ENCODE data around the gene PCDHGA4. TPM values are rescaled to one million over a fixed set of nuclear protein-coding genes. Genes with fewer than 3 reads are reported as not detected.

The PCDHGA4 gene
- polyA plus RNA-seq, 3 donors = 0.34 to 0.98 (median 0.82) TPM

DNA sequence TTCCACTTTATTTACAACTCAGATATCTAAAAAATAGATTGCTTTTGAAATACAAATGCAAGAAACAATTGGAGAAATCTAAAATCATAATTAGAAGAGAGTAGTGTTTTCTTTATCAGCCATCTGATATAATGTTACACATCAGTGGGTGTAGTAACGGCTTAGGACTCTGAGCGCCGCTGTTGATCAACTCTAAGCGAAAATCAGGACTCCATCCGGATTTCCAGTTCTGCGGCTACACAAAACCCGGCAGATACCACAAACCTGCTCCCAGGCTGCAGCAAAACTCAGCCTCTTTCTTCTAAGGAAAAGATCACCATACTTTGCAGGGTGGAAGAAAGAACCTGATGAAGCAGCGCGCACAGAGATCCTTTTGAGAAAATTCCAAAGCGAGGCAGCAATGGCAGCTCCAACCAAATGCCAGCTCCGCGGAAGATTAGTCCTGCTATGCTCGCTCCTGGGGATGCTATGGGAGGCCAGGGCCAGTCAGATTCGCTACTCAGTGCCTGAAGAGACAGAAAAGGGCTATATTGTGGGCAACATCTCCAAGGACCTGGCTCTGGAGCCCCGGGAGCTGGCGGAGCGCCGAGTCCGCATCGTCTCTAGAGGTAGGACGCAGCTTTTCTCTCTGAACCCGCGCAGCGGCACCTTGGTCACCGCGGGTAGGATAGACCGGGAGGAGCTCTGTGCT is 47.9 kb downstream of the PCDHGA4 start, which contains the start of gene PCDHGA9:
TSS of gene PCDHGA9 (plus strand) at position 226 of the 691 bp plus-strand sequence. CDS start at position 401, 175 bp downstream.
- H3K27ac ChIP-seq (ENCODE audit: low read depth, low read length) = no peak within 1 kb of the TSS
- WGBS, 3 donors = 14 to 16% (median 15%) methylated on average over 27 of the region's 27 CpGs

DNA sequence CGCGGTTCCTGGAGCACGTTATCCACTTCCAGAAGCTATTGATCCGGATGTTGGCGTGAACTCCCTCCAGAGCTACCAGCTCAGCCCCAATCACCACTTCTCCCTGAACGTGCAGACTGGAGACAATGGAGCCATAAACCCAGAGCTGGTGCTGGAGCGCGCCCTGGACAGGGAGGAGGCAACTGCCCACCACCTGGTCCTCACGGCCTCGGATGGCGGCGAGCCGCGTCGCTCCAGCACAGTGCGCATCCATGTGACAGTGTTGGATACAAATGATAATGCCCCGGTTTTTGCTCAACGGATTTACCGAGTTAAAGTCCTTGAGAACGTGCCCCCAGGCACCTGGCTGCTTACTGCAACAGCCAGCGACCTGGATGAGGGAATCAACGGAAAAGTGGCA is 48.6 kb downstream of the PCDHGA4 start:
- WGBS, 3 donors = 18 to 33% (median 23%) methylated on average over 22 of the region's 22 CpGs
- no peak overlapping the region for H3K27ac ChIP-seq (ENCODE audit: low read depth, low read length)

Other genes with a start within 250 kb of the PCDHGA4 start
- 1 to 10 TPM in 2 of 3 donors, under 1 TPM in 1; 0.90 to 2.9 (median 1.9) TPM for gene PCDHB4, start 233.2 kb upstream of the PCDHGA4 start, polyA plus RNA-seq
- gene PCDHB5, start 219.8 kb upstream of the PCDHGA4 start, polyA plus RNA-seq = 1 to 10 TPM; 1.3 to 5.8 (median 1.6) TPM
- gene PCDHB6, start 205.0 kb upstream of the PCDHGA4 start, polyA plus RNA-seq = under 1 TPM in 2 of 3 donors, not detected in 1; 0.33 to 0.46 TPM
- gene PCDHB7, start 182.4 kb upstream of the PCDHGA4 start, polyA plus RNA-seq = 1 to 10 TPM in 1 of 3 donors, under 1 TPM in 2; 0.20 to 1.5 (median 0.79) TPM
- 1 to 10 TPM in 1 of 3 donors, under 1 TPM in 1, not detected in 1; 0.42 to 1.2 TPM for gene PCDHB8, start 177.2 kb upstream of the PCDHGA4 start, polyA plus RNA-seq
- 1 to 10 TPM in 1 of 3 donors, under 1 TPM in 2; 0.72 to 1.4 (median 0.90) TPM for gene PCDHB16, start 172.6 kb upstream of the PCDHGA4 start, polyA plus RNA-seq
- under 1 TPM; 0.38 to 0.88 (median 0.79) TPM for gene PCDHB9, start 167.9 kb upstream of the PCDHGA4 start, polyA plus RNA-seq
- 1 to 10 TPM in 1 of 3 donors, under 1 TPM in 2; 0.41 to 1.1 (median 0.67) TPM for gene PCDHB10, start 162.7 kb upstream of the PCDHGA4 start, polyA plus RNA-seq
- 1 to 10 TPM in 2 of 3 donors, under 1 TPM in 1; 0.45 to 1.4 (median 1.0) TPM for gene PCDHB11, start 155.4 kb upstream of the PCDHGA4 start, polyA plus RNA-seq
- gene PCDHB12, start 146.3 kb upstream of the PCDHGA4 start, polyA plus RNA-seq = 1 to 10 TPM in 2 of 3 donors, under 1 TPM in 1; 0.81 to 1.2 (median 1.2) TPM
- 1 to 10 TPM in 2 of 3 donors, under 1 TPM in 1; 0.34 to 1.7 (median 1.3) TPM for gene PCDHB13, start 141.1 kb upstream of the PCDHGA4 start, polyA plus RNA-seq
- gene PCDHB14, start 131.7 kb upstream of the PCDHGA4 start, polyA plus RNA-seq = 1 to 10 TPM; 1.3 to 2.5 (median 1.4) TPM
- gene PCDHB15, start 109.6 kb upstream of the PCDHGA4 start, polyA plus RNA-seq = 1 to 10 TPM in 2 of 3 donors, under 1 TPM in 1; 0.79 to 3.2 (median 2.0) TPM
- under 1 TPM in 1 of 3 donors, not detected in 2; 0.03 TPM for gene SLC25A2, start 51.0 kb upstream of the PCDHGA4 start, polyA plus RNA-seq
- gene TAF7, start 34.2 kb upstream of the PCDHGA4 start, polyA plus RNA-seq = 10 to 100 TPM; 32.2 to 62.0 (median 59.1) TPM
- gene PCDHGA1, start 24.5 kb upstream of the PCDHGA4 start, polyA plus RNA-seq = under 1 TPM in 2 of 3 donors, not detected in 1; 0.10 to 0.25 TPM
- gene PCDHGA2, start 16.3 kb upstream of the PCDHGA4 start, polyA plus RNA-seq = 1 to 10 TPM in 1 of 3 donors, under 1 TPM in 2; 0.56 to 1.3 (median 0.89) TPM
- under 1 TPM; 0.45 to 0.82 (median 0.54) TPM for gene PCDHGA3, start 11.2 kb upstream of the PCDHGA4 start, polyA plus RNA-seq
- under 1 TPM; 0.11 to 0.36 (median 0.30) TPM for gene PCDHGB1, start 4.9 kb upstream of the PCDHGA4 start, polyA plus RNA-seq
- gene PCDHGB2, start 5.0 kb downstream of the PCDHGA4 start, polyA plus RNA-seq = under 1 TPM; 0.58 to 0.90 (median 0.71) TPM
- gene PCDHGA5, start 9.1 kb downstream of the PCDHGA4 start, polyA plus RNA-seq = under 1 TPM; 0.34 to 0.52 (median 0.43) TPM
- under 1 TPM; 0.34 to 0.52 (median 0.40) TPM for gene PCDHGB3, start 15.2 kb downstream of the PCDHGA4 start, polyA plus RNA-seq
- gene PCDHGA6, start 18.9 kb downstream of the PCDHGA4 start, polyA plus RNA-seq = 1 to 10 TPM in 1 of 3 donors, under 1 TPM in 2; 0.45 to 1.3 (median 0.83) TPM
- gene PCDHGA7, start 27.7 kb downstream of the PCDHGA4 start, polyA plus RNA-seq = under 1 TPM; 0.11 to 0.38 (median 0.31) TPM
- gene PCDHGB4, start 32.7 kb downstream of the PCDHGA4 start, polyA plus RNA-seq = 1 to 10 TPM in 1 of 3 donors, under 1 TPM in 2; 0.34 to 1.2 (median 0.60) TPM
- under 1 TPM; 0.07 to 0.45 (median 0.10) TPM for gene PCDHGA8, start 37.6 kb downstream of the PCDHGA4 start, polyA plus RNA-seq
- gene PCDHGB5, start 42.9 kb downstream of the PCDHGA4 start, polyA plus RNA-seq = 1 to 10 TPM in 2 of 3 donors, under 1 TPM in 1; 0.11 to 3.1 (median 2.3) TPM
- under 1 TPM; 0.51 to 0.89 (median 0.67) TPM for gene PCDHGA9, start 47.8 kb downstream of the PCDHGA4 start, polyA plus RNA-seq
- 1 to 10 TPM; 1.0 to 2.4 (median 1.0) TPM for gene PCDHGB6, start 53.0 kb downstream of the PCDHGA4 start, polyA plus RNA-seq
- gene PCDHGA10, start 58.0 kb downstream of the PCDHGA4 start, polyA plus RNA-seq = 1 to 10 TPM in 1 of 3 donors, under 1 TPM in 2; 0.64 to 1.8 (median 0.79) TPM
- 1 to 10 TPM; 2.3 to 4.9 (median 2.6) TPM for gene PCDHGB7, start 62.7 kb downstream of the PCDHGA4 start, polyA plus RNA-seq
- gene PCDHGA11, start 66.0 kb downstream of the PCDHGA4 start, polyA plus RNA-seq = 1 to 10 TPM in 1 of 3 donors, under 1 TPM in 2; 0.32 to 1.1 (median 0.79) TPM
- 1 to 10 TPM in 2 of 3 donors, under 1 TPM in 1; 0.48 to 2.0 (median 1.2) TPM for gene PCDHGA12, start 75.5 kb downstream of the PCDHGA4 start, polyA plus RNA-seq
- gene PCDHGC3, start 120.9 kb downstream of the PCDHGA4 start, polyA plus RNA-seq = 100 to 1,000 TPM in 1 of 3 donors, 10 to 100 TPM in 2; 21.7 to 106 (median 37.2) TPM
- gene PCDHGC4, start 130.0 kb downstream of the PCDHGA4 start, polyA plus RNA-seq = under 1 TPM; 0.05 to 0.34 (median 0.15) TPM
- under 1 TPM; 0.06 to 0.56 (median 0.07) TPM for gene PCDHGC5, start 134.1 kb downstream of the PCDHGA4 start, polyA plus RNA-seq